HG03045 (cell line): ENCODE data around the gene JMJD8.

ENCODE experiments used
- ATAC-seq: cut with Tn5 transposase; IDR thresholded peaks from one replicate; pipeline ENCODE4 v1.9.1; 2021; ENCODE audit warnings: mild to moderate bottlenecking, moderate library complexity; ENCODE audit not compliant: unreplicated experiment

JMJD8 gene

GRCh38 chr16:642189-643049, 41.7 kb downstream of the JMJD8 start:
- ATAC-seq, result peak; percentile 41

GRCh38 chr16:641326-642188, 42.6 kb downstream of the JMJD8 start, which contains the start of gene MCRIP2:
Gene MCRIP2 (plus strand): TSS chr16:641828. CDS start chr16:641992, 164 bp downstream.
- ATAC-seq, result peak; percentile 39

- no peak for ATAC-seq
Observed at GRCh38 chr16:640614-641013, 43.5 kb downstream of the JMJD8 start.

- ATAC-seq, result no peak
Observed at GRCh38 chr16:638836-639235, 45.3 kb downstream of the JMJD8 start.

GRCh38 chr16:638034-638543, 46.0 kb downstream of the JMJD8 start:
- no peak for ATAC-seq

- peak; percentile 0 for ATAC-seq
Observed at GRCh38 chr16:637081-638018, 46.8 kb downstream of the JMJD8 start.

- peak; percentile 60 for ATAC-seq
Observed at GRCh38 chr16:636206-637080, 47.7 kb downstream of the JMJD8 start, which contains the start of gene METTL26. Gene METTL26 (minus strand): TSS chr16:636305. CDS start chr16:636290, 15 bp downstream.

GRCh38 chr16:635573-636205, 48.4 kb downstream of the JMJD8 start:
- ATAC-seq, result no peak

- ATAC-seq, result no peak
Observed at GRCh38 chr16:634996-635395, 49.1 kb downstream of the JMJD8 start.

- no peak for ATAC-seq
Observed at GRCh38 chr16:634051-634670, 50.0 kb downstream of the JMJD8 start.

GRCh38 chr16:633336-634050, 50.6 kb downstream of the JMJD8 start:
- no peak for ATAC-seq

- no peak for ATAC-seq
Observed at GRCh38 chr16:632486-633335, 51.4 kb downstream of the JMJD8 start.

GRCh38 chr16:631808-632358, 52.3 kb downstream of the JMJD8 start:
- ATAC-seq, result no peak
